NCI-H2196 (cell line): Measurements from ENCODE around the gene AMOTL1.

Source experiments
- DNase-seq: peaks from one replicate; lab custom pipeline; 2025; ENCODE audit not compliant: unreplicated experiment; lab: John Stamatoyannopoulos, UW

The AMOTL1 gene

GRCh38 chr11:94923004-94923334 is 154.8 kb downstream of the AMOTL1 start:
- no peak for DNase-seq

DNA sequence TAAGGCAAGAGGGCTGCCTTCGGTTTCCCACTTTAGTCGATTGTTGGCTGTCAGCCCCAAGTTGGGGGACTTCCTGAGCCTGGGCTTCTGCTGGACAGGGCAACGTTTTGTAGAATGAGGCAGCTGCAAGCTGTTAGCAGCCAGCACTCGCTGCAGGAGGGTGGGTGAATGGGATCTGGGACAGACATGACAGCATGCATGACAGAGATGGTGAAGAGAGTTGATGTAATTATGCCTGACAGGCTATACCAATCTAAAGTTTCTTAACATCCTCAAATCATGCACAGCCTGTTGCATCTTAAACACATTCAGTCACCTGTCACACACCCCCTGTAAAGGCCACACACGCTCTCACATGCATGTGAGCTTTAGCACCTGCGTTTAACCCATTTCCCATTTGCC is 156.0 kb downstream of the AMOTL1 start:
- DNase-seq: no peak

GRCh38 chr11:94924612-94925011 is 156.5 kb downstream of the AMOTL1 start:
- no peak for DNase-seq

GRCh38 chr11:94925422-94926270 is 157.5 kb downstream of the AMOTL1 start:
- DNase-seq: no peak

DNA sequence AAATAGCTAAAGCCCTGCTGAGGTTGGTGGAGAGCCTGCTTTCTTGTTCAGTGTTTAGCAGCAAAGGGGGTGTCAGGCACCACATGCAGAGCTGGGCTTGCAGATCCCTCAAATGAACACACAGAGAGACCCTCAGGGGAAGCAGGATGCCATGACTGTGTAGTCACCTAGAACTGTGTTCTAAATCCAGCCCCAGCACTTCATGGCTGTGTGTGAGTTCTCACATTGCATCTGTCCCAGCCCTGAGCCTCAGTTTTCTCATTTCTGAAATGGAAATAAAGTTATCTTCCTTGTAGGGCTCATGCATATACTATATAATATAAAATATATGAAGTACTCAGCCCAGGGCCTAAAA is 158.1 kb downstream of the AMOTL1 start:
- no peak for DNase-seq
